ENCODE data around the gene CDK14.

DNA sequence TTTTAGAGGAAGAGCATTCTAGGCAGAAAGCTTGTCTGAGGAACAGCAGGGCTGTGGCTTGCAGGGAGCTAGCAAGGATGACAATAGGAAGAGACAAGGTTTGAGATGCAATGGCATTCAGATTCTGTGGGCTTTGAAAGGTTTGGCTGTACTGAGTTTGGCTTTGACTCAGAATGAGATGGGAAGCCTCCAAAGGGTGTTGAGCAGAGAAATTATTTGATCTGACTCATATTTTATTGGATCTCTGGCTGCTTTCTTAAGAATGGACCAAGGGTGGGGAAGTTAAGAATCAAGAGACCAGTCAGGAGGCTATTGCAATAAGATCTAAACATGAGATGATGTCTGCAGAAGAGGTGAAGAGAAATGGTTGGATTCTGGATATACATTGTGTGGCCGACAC, 273.2 kb downstream of the CDK14 start:
- TF ChIP-seq, protein P1, sequence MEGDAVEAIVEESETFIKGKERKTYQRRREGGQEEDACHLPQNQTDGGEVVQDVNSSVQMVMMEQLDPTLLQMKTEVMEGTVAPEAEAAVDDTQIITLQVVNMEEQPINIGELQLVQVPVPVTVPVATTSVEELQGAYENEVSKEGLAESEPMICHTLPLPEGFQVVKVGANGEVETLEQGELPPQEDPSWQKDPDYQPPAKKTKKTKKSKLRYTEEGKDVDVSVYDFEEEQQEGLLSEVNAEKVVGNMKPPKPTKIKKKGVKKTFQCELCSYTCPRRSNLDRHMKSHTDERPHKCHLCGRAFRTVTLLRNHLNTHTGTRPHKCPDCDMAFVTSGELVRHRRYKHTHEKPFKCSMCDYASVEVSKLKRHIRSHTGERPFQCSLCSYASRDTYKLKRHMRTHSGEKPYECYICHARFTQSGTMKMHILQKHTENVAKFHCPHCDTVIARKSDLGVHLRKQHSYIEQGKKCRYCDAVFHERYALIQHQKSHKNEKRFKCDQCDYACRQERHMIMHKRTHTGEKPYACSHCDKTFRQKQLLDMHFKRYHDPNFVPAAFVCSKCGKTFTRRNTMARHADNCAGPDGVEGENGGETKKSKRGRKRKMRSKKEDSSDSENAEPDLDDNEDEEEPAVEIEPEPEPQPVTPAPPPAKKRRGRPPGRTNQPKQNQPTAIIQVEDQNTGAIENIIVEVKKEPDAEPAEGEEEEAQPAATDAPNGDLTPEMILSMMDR (IDR thresholded peaks at IDR 0.05): no peak
- TF ChIP-seq POLR2A (IDR thresholded peaks at IDR 0.05) (no peak), EP300 (IDR thresholded peaks at IDR 0.05) (no peak)
